Inflammatory macrophage treated with lipopolysaccharide for 1 hour (primary cell): ENCODE data around the gene KCNE1.
"Not testable (repeated sequence)": the region's sequence is repeated elsewhere in the genome, so short reads cannot be mapped to it uniquely, and the experiment has no call there.

ENCODE experiments used
- DNase-seq, 2 donors: peaks; one replicate each; pipeline ENCODE4 v3.0.0-alpha.2; 2020 to 2022

The KCNE1 gene

GRCh38 chr21:34406676-34407075, 105.3 kb downstream of the KCNE1 start:
- DNase-seq = not testable (repeated sequence)

GRCh38 chr21:34406102-34406501, 105.9 kb downstream of the KCNE1 start:
- DNase-seq = not testable (repeated sequence)

- not testable (repeated sequence) for DNase-seq
These were observed 106.3 kb downstream of the KCNE1 start for GRCh38 chr21:34405686-34406085.

GRCh38 chr21:34404742-34405141, 107.3 kb downstream of the KCNE1 start:
- DNase-seq = not testable (repeated sequence)

GRCh38 chr21:34400522-34400921, 111.5 kb downstream of the KCNE1 start:
- not testable (repeated sequence) for DNase-seq
